ENCODE measurements around the gene HHLA2. TPM values are rescaled to one million over a fixed set of nuclear protein-coding genes. Genes with fewer than 3 reads are reported as not detected.
"Not testable (repeated sequence)": the region's sequence is repeated elsewhere in the genome, so short reads cannot be mapped to it uniquely, and the experiment has no call there.

The HHLA2 gene
- total and polyA plus RNA-seq, 2 experiments from 2014 or later = not detected

DNA sequence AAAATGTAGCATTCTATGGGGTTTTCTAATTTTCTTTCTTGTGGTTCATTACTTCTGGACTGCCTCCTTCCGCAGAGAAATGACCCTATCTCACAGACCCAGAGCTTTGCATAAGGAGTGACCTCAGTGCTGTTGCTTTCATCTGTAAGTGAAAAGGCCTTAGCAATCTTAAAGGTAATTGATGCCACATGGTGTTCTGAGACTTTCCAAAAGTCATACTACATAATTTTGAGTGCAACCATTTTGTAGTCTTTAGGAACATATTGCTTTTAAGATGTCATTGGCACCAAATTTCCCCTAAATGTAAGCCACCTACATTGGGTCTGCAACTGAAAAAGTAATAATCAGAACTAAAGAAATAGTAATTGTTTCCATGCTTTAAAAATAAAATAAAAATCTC, 9.2 kb upstream of the HHLA2 start:
- H3K4me1 ChIP-seq (ENCODE audit: insufficient read depth) = no peaks in the 10 kb centered on the region
- H3K9me3 Mint-ChIP-seq = no peaks in the 10 kb centered on the region
- no peaks in the 10 kb centered on the region for H3K27me3 ChIP-seq (ENCODE audit: insufficient read depth)
- H3K27me3 Mint-ChIP-seq (ENCODE audit: insufficient read depth, low read depth, poor library complexity) = peaks cover 1% of the 10 kb centered on the region
- H3K36me3 ChIP-seq (ENCODE audit: insufficient read depth) = no peaks in the 10 kb centered on the region
- H3K27ac ChIP-seq (ENCODE audit: low read depth) = no peak overlapping the region
- H3K4me1 Mint-ChIP-seq = no peaks in the 10 kb centered on the region
- H4K20me1 ChIP-seq (replicated peaks; ENCODE audit: insufficient read depth) = no peaks in the 10 kb centered on the region
- H3K36me3 Mint-ChIP-seq (ENCODE audit: low read depth) = no peaks in the 10 kb centered on the region
- peak overlapping the region; percentile 2; the same call in 1 of the 2 replicates for H2AFZ ChIP-seq
- no peak overlapping the region for H3K4me3 ChIP-seq
- H3F3A ChIP-seq (replicated peaks; ENCODE audit: low read depth) = no peaks in the 10 kb centered on the region
- H3K27ac Mint-ChIP-seq = no peak overlapping the region
- H3K4me2 ChIP-seq = no peak overlapping the region
- H3K4me3 Mint-ChIP-seq = no peak overlapping the region
- no peaks in the 10 kb centered on the region for H3K79me2 ChIP-seq (replicated peaks; ENCODE audit: insufficient read depth)
- DNase-seq (ENCODE audit: low spot score) (no peak), ATAC-seq (no peak)
- peaks cover 3% of the 10 kb centered on the region; the same call in 1 of the 2 replicates for H3K9me2 ChIP-seq (ENCODE audit: insufficient read depth)
- TF ChIP-seq NANOG (IDR thresholded peaks at IDR 0.05; ENCODE audit: borderline replicate concordance) (no peak), EZH2 (IDR thresholded peaks at IDR 0.05; ENCODE audit: low read depth, unreplicated experiment) (no peak)

DNA sequence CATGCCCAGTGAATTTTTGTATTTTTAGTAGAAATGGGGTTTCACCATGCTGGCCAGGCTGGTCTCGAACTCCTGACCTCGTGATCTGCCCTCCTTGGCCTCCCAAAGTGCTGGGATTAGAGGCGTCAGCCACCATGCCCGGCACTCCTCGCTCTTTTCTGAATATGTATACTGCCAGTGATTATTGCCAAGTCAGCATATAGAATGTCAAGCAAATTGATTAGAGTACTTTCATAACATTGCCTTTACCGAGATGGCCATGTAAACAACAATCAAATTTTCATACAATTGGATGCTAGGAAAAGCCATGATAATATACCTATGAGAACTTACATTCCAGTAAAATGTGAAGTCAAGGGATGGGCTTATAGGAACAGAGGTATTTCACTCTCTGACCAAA, 8.2 kb upstream of the HHLA2 start:
- not testable (repeated sequence) for ATAC-seq; H3K36me3 Mint-ChIP-seq (ENCODE audit: low read depth); H3K9me2 ChIP-seq (ENCODE audit: insufficient read depth); H3K27ac ChIP-seq (ENCODE audit: low read depth); H3K27me3 Mint-ChIP-seq (ENCODE audit: insufficient read depth, low read depth, poor library complexity); H3K79me2 ChIP-seq (replicated peaks; ENCODE audit: insufficient read depth); H3F3A ChIP-seq (replicated peaks; ENCODE audit: low read depth); H3K4me1 Mint-ChIP-seq; H3K4me2 ChIP-seq; H3K4me3 Mint-ChIP-seq; H2AFZ ChIP-seq; H4K20me1 ChIP-seq (replicated peaks; ENCODE audit: insufficient read depth); H3K9me3 Mint-ChIP-seq; H3K36me3 ChIP-seq (ENCODE audit: insufficient read depth); H3K4me3 ChIP-seq; H3K4me1 ChIP-seq (ENCODE audit: insufficient read depth); H3K27ac Mint-ChIP-seq; H3K27me3 ChIP-seq (ENCODE audit: insufficient read depth); DNase-seq (ENCODE audit: low spot score)

GRCh38 chr3:108289159-108289558, 7.2 kb upstream of the HHLA2 start:
- H3K4me3 ChIP-seq = no peak overlapping the region
- Mint-ChIP-seq H3K4me3 (no peak overlapping the region), H3K27ac (no peak overlapping the region), H3K36me3 (ENCODE audit: low read depth) (no peaks in the 10 kb centered on the region), H3K9me3 (no peaks in the 10 kb centered on the region), H3K27me3 (ENCODE audit: insufficient read depth, low read depth, poor library complexity) (peaks cover 1% of the 10 kb centered on the region), H3K4me1 (no peaks in the 10 kb centered on the region)
- H3K4me2 ChIP-seq = no peak overlapping the region
- H3K27ac ChIP-seq (ENCODE audit: low read depth) = no peak overlapping the region
- H4K20me1 ChIP-seq (replicated peaks; ENCODE audit: insufficient read depth) = no peaks in the 10 kb centered on the region
- no peak overlapping the region for H2AFZ ChIP-seq
- DNase-seq (ENCODE audit: low spot score) (no peak), ATAC-seq (no peak)
- H3F3A ChIP-seq (replicated peaks; ENCODE audit: low read depth) = no peaks in the 10 kb centered on the region
- H3K4me1 ChIP-seq (ENCODE audit: insufficient read depth) = no peaks in the 10 kb centered on the region
- H3K27me3 ChIP-seq (ENCODE audit: insufficient read depth) = no peaks in the 10 kb centered on the region
- H3K79me2 ChIP-seq (replicated peaks; ENCODE audit: insufficient read depth) = no peaks in the 10 kb centered on the region
- H3K9me2 ChIP-seq (ENCODE audit: insufficient read depth) = peaks cover 3% of the 10 kb centered on the region; the same call in 1 of the 2 replicates
- no peaks in the 10 kb centered on the region for H3K36me3 ChIP-seq (ENCODE audit: insufficient read depth)
- no peak for TF ChIP-seq NANOG (IDR thresholded peaks at IDR 0.05; ENCODE audit: borderline replicate concordance)
- TF ChIP-seq, protein P1, sequence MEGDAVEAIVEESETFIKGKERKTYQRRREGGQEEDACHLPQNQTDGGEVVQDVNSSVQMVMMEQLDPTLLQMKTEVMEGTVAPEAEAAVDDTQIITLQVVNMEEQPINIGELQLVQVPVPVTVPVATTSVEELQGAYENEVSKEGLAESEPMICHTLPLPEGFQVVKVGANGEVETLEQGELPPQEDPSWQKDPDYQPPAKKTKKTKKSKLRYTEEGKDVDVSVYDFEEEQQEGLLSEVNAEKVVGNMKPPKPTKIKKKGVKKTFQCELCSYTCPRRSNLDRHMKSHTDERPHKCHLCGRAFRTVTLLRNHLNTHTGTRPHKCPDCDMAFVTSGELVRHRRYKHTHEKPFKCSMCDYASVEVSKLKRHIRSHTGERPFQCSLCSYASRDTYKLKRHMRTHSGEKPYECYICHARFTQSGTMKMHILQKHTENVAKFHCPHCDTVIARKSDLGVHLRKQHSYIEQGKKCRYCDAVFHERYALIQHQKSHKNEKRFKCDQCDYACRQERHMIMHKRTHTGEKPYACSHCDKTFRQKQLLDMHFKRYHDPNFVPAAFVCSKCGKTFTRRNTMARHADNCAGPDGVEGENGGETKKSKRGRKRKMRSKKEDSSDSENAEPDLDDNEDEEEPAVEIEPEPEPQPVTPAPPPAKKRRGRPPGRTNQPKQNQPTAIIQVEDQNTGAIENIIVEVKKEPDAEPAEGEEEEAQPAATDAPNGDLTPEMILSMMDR (conservative IDR thresholded peaks at IDR 0.05; ENCODE audit: low read depth in 2 of 2) = no peak
- no peak for TF ChIP-seq JUNB (IDR thresholded peaks at IDR 0.05; ENCODE audit: unreplicated experiment)
- no peak for TF ChIP-seq EZH2 (IDR thresholded peaks at IDR 0.05; ENCODE audit: low read depth, unreplicated experiment)
- TF ChIP-seq ETS1 (IDR thresholded peaks at IDR 0.05) = no peak
- no peak for TF ChIP-seq REST (IDR thresholded peaks at IDR 0.05; ENCODE audit: unreplicated experiment)
- TF ChIP-seq ZNF331 (CRISPR knock-in tag; IDR thresholded peaks at IDR 0.05; ENCODE audit: low read depth) = no peak
- TF ChIP-seq EZH2phosphoT487 (IDR thresholded peaks at IDR 0.05; ENCODE audit: unreplicated experiment) = no peak
- TF ChIP-seq STAT1 (IDR thresholded peaks at IDR 0.05; ENCODE audit: unreplicated experiment) = no peak
- TF ChIP-seq CREB1 (CRISPR knock-in tag; IDR thresholded peaks at IDR 0.05; ENCODE audit: low read depth) = no peak
- no peak for TF ChIP-seq POLR2AphosphoS5 (IDR thresholded peaks at IDR 0.05; ENCODE audit: low read depth)
- no peak for TF ChIP-seq ZNF114 (CRISPR knock-in tag; IDR thresholded peaks at IDR 0.05)

Measured in GM23338 (cell line).